MCF 10A (cell line): ENCODE measurements around the gene BTG1. TPM values are rescaled to one million over a fixed set of nuclear protein-coding genes. Genes with fewer than 3 reads are reported as not detected.

Source experiments
- BruUV-seq: library from RNA; stranded (reverse); fragments of 400-500 nt; replicated peaks from 2 replicates; lab custom pipeline; 2021; lab: Mats Ljungman, UMichigan
- CTCF ChIA-PET: fragments of 300-600 bp; sonication (Branson Sonifier 250); formaldehyde crosslinking; extraction: SDS; loops from one replicate; lab custom pipeline; 2021; ENCODE audit warnings: antibody characterized with exemption, inconsistent platforms; lab: Yijun Ruan, JAX
- POLR2A ChIA-PET: fragments of 300-600, 350-650 bp; sonication (Branson Sonifier 250); formaldehyde crosslinking; extraction: SDS; loops from one replicate; lab custom pipeline; 2020; ENCODE audit warnings: antibody characterized with exemption, inconsistent platforms; lab: Yijun Ruan, JAX
- DNase-seq: peaks from one replicate; pipeline ENCODE4 v3.0.0-alpha.2; 2018; ENCODE audit not compliant: unreplicated experiment
- H3K27ac Mint-ChIP-seq: one replicate; pipeline ENCODE4 v1.8.0; 2022; ENCODE audit warnings: mild to moderate bottlenecking, low read depth, mixed read lengths; ENCODE audit not compliant: unreplicated experiment
- H3K27me3 Mint-ChIP-seq: one replicate; pipeline ENCODE4 v1.8.0; 2022; ENCODE audit warnings: mixed read lengths; ENCODE audit not compliant: insufficient read depth, unreplicated experiment
- H3K36me3 Mint-ChIP-seq: one replicate; pipeline ENCODE4 v1.8.0; 2022; ENCODE audit warnings: mild to moderate bottlenecking, moderate library complexity, mixed read lengths; ENCODE audit not compliant: insufficient read depth, unreplicated experiment
- H3K4me1 Mint-ChIP-seq: one replicate; pipeline ENCODE4 v1.8.0; 2022; ENCODE audit warnings: mixed read lengths; ENCODE audit not compliant: insufficient read depth, unreplicated experiment
- H3K4me3 Mint-ChIP-seq: one replicate; pipeline ENCODE4 v1.8.0; 2022; ENCODE audit warnings: mild to moderate bottlenecking, moderate library complexity, mixed read lengths; ENCODE audit not compliant: unreplicated experiment
- H3K9me3 Mint-ChIP-seq: one replicate; pipeline ENCODE4 v1.8.0; 2022; ENCODE audit warnings: mixed read lengths; ENCODE audit not compliant: unreplicated experiment
- intact Hi-C: fragments of 100-400 bp; cut with micrococcal nuclease; formaldehyde crosslinking; loops from 2 replicates; pipeline ENCODE4 v1.14.1; 2022
- total RNA-seq: library from RNA; stranded (reverse); gene quantifications from 2 replicates; pipeline ENCODE4 v1.2.3, GENCODE V29; 2022
- TF ChIP-seq, protein P1 (sequence below): fragments of 200-600 bp; IDR thresholded peaks from one replicate; pipeline ENCODE4 v1.8.0; 2022; ENCODE audit warnings: antibody characterized with exemption, mild to moderate bottlenecking; ENCODE audit not compliant: unreplicated experiment

Gene BTG1
- total RNA-seq, 1 experiment from 2014 or later, result 128 TPM

DNA sequence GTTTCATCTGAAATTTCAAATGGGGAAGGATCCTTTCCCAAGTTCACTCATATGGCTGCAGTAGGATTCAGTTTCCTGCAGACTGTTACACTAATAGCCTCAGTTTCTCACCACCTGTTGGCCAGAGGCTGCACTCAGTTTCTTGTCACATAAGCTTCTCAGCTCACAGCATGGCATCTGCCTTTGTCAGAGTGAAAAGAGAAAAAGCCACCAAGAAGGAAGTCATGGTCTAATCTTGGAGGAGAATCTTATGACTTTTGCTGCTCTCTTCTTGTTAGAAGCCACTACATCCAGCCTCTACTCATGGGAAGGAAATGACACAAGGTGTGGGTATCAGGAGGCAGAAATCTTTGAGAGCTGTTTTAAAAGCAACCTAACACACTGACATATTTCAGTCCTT lies 39.4 kb upstream of the BTG1 start:
- POLR2A ChIA-PET, result no interaction called here
- no peak for DNase-seq
- Mint-ChIP-seq H3K27me3 (no peaks in the 10 kb centered on the region), H3K27ac (no peak overlapping the region), H3K36me3 (no peaks in the 10 kb centered on the region), H3K4me3 (no peak overlapping the region), H3K9me3 (peaks cover 17% of the 10 kb centered on the region), H3K4me1 (peaks cover 5% of the 10 kb centered on the region)
- TF ChIP-seq, protein P1, sequence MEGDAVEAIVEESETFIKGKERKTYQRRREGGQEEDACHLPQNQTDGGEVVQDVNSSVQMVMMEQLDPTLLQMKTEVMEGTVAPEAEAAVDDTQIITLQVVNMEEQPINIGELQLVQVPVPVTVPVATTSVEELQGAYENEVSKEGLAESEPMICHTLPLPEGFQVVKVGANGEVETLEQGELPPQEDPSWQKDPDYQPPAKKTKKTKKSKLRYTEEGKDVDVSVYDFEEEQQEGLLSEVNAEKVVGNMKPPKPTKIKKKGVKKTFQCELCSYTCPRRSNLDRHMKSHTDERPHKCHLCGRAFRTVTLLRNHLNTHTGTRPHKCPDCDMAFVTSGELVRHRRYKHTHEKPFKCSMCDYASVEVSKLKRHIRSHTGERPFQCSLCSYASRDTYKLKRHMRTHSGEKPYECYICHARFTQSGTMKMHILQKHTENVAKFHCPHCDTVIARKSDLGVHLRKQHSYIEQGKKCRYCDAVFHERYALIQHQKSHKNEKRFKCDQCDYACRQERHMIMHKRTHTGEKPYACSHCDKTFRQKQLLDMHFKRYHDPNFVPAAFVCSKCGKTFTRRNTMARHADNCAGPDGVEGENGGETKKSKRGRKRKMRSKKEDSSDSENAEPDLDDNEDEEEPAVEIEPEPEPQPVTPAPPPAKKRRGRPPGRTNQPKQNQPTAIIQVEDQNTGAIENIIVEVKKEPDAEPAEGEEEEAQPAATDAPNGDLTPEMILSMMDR, result no peak
- CTCF ChIA-PET, result no interaction called here
- BruUV-seq, result no TSS peak
- intact Hi-C loops, result no loop called here

DNA sequence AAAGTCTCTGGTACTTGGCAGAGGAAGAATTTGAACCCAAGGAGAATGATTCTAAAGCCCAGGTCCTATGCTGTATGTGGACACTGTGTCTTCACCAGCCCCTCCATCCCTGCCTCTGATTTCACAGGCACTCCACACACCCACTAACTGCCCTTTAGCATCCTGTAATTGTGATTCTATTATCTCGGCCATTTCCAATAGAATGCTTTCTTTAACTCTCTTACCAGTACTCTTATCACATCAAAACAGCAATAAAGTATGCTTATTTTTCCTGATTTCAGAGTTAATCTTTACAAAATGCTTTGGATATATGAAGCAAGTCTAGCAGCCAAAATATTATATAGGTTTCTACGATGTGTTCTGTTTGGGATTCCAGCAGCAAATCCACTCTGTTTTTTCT lies 37.9 kb upstream of the BTG1 start:
- H3K9me3 Mint-ChIP-seq, result peaks cover 17% of the 10 kb centered on the region
- BruUV-seq, result no TSS peak
- TF ChIP-seq, protein P1, result no peak
- H3K27ac Mint-ChIP-seq, result no peak overlapping the region
- intact Hi-C loops, result no loop called here
- no peak for DNase-seq
- peaks cover 5% of the 10 kb centered on the region for H3K4me1 Mint-ChIP-seq
- H3K36me3 Mint-ChIP-seq, result no peaks in the 10 kb centered on the region
- no peak overlapping the region for H3K4me3 Mint-ChIP-seq
- ChIA-PET POLR2A (no interaction called here), CTCF (interaction anchor here (0.8 to 1.0 kb wide), 2 partner anchors 9 to 10 kb away, joined by 3 read pairs; no protein-coding TSS in a partner anchor)
- no peaks in the 10 kb centered on the region for H3K27me3 Mint-ChIP-seq

DNA sequence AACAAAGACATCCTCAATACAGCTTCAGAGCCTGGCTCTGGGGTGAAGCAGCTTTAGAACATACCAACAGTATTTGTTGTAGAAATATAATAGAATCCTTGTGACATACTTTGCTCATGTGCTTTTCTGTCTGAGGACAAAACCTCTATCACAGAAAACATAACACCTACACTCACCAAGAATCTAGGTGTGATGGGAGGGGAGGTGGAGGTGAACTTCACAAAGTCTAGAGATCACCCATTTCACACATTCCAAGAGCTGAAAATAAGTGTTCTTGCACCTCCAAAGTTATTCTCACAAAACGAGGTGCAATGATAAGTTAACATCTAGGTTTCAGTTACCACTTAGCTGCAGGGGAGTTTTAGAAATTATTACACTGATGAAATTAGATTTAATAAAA lies 32.7 kb upstream of the BTG1 start:
- no TSS peak for BruUV-seq
- POLR2A ChIA-PET, result no interaction called here
- Mint-ChIP-seq H3K27me3 (no peaks in the 10 kb centered on the region), H3K9me3 (peaks cover 10% of the 10 kb centered on the region), H3K4me3 (no peak overlapping the region), H3K4me1 (peaks cover 5% of the 10 kb centered on the region), H3K27ac (no peak overlapping the region), H3K36me3 (no peaks in the 10 kb centered on the region)
- CTCF ChIA-PET, result no interaction called here
- intact Hi-C loops, result no loop called here
- no peak for DNase-seq
- TF ChIP-seq, protein P1, result no peak

DNA sequence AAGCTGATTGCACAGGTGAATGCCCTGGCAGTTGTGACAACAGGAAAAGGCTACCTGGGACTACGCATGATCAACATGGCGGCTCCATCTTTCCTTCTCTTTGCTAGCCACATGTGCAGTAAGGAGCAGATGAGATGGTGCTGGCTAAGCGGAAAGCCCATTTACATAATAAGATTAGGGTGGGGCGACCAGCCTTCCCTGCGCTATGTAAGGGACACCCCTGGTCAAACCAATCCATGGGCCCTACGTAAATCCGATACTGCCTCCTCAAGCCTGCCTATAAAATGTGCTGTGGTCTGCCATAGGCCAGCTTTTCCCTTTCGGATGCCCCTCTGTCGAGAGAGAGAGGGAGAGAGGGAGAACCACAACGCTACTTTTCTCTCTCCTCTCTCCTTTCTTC lies 31.0 kb upstream of the BTG1 start:
- intact Hi-C loops, result no loop called here
- Mint-ChIP-seq H3K9me3 (peaks cover 10% of the 10 kb centered on the region), H3K4me1 (no peaks in the 10 kb centered on the region), H3K27me3 (no peaks in the 10 kb centered on the region), H3K27ac (no peak overlapping the region), H3K36me3 (no peaks in the 10 kb centered on the region), H3K4me3 (no peak overlapping the region)
- ChIA-PET CTCF (no interaction called here), POLR2A (interaction anchor here (0.7 kb wide), 1 partner anchor 31 kb away, joined by 4 read pairs; the partner anchor contains the start of gene BTG1)
- no TSS peak for BruUV-seq
- DNase-seq, result no peak
- TF ChIP-seq, protein P1, result no peak
